Measurements from ENCODE around the gene CEL. TPM values are rescaled to one million over a fixed set of nuclear protein-coding genes. Genes with fewer than 3 reads are reported as not detected.

The CEL gene
- total and polyA plus RNA-seq, 3 donors from 2014 or later: 2.1 to 2.6 (median 2.4) TPM

DNA sequence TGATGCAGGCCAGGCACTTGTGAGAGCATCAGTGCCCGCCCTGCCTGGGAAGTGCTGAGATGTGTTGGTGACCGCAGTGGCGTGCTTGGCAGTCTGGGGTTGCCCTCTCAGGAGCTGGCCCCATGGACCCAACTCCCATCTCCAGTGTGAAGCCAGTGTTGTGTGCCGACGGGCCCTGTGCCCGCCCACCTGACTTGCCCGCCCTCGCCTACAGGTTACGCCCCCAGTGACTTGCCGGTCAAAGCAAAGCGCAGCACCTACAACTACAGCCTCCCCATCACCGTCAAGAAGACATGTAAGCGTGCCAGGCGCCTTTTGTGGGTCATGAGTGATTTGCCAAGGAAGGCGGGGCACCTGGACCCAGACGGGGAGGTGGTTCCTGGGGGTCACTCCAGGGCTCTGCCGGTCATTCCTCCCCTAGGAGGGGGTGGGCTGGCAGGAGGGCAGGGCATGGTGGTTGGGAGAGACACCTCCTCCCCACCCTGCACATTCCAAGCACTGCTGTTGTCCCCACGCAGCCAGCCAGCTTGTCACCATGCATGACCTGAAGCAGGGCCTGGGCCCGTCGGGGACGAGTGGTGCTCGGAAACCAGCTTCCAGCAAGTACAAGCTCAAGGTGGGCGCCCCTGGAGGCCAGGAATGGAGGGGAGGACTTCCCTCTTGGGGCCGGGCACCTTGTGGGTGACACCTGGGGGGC is 7.4 kb upstream of the CEL start:
- 91 to 97% methylated on average over 13 to 24 of the region's 24 CpGs for WGBS, 2 donors
- no peaks in the 10 kb centered on the region for H3K4me1 ChIP-seq
- no peaks in the 10 kb centered on the region for H3K9me3 ChIP-seq
- H3K27ac ChIP-seq: no peak overlapping the region
- H3K4me3 ChIP-seq: no peak overlapping the region
- no peaks in the 10 kb centered on the region for H3K36me3 ChIP-seq (ENCODE audit: low read depth, missing control alignments)
- H3K27me3 ChIP-seq: no peaks in the 10 kb centered on the region
- no peak for DNase-seq
- TF ChIP-seq POLR2A (IDR thresholded peaks at IDR 0.05): no peak
- TF ChIP-seq, protein P1, sequence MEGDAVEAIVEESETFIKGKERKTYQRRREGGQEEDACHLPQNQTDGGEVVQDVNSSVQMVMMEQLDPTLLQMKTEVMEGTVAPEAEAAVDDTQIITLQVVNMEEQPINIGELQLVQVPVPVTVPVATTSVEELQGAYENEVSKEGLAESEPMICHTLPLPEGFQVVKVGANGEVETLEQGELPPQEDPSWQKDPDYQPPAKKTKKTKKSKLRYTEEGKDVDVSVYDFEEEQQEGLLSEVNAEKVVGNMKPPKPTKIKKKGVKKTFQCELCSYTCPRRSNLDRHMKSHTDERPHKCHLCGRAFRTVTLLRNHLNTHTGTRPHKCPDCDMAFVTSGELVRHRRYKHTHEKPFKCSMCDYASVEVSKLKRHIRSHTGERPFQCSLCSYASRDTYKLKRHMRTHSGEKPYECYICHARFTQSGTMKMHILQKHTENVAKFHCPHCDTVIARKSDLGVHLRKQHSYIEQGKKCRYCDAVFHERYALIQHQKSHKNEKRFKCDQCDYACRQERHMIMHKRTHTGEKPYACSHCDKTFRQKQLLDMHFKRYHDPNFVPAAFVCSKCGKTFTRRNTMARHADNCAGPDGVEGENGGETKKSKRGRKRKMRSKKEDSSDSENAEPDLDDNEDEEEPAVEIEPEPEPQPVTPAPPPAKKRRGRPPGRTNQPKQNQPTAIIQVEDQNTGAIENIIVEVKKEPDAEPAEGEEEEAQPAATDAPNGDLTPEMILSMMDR (IDR thresholded peaks at IDR 0.05): no peak
- intact Hi-C loops (cut with DNase I; ENCODE audit: low total_unique reads): no loop called here

DNA sequence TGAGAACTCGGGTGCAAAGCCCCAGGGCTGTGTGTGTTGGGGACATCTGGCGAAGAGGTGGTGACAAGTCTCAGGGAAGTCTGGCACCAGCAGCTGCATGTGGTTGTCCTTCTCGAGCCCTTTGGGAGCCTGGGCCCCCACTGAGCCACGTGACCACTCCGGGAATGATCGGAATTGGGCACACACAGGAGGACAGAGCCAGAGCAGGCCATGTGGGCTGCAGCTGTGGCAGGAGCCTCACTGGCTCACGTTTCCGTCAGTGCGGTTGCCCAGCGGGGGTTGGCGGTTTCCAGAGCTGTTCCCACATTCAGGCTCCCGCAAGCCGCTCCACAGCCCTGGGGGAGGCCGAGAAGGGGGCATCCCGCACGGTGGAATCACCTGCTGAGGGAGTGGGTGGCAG is 6.8 kb upstream of the CEL start:
- Histone ChIP-seq H3K36me3 (ENCODE audit: low read depth, missing control alignments) (no peaks in the 10 kb centered on the region), H3K9me3 (no peaks in the 10 kb centered on the region), H3K4me1 (no peaks in the 10 kb centered on the region), H3K4me3 (no peak overlapping the region), H3K27me3 (no peaks in the 10 kb centered on the region), H3K27ac (no peak overlapping the region)
- WGBS, 2 donors: 78 to 85% methylated on average over 12 to 16 of the region's 16 CpGs
- DNase-seq: no peak
- TF ChIP-seq POLR2A (IDR thresholded peaks at IDR 0.05): no peak
- TF ChIP-seq, protein P1 (IDR thresholded peaks at IDR 0.05): no peak
- intact Hi-C loops (cut with DNase I; ENCODE audit: low total_unique reads): no loop called here

GRCh38 chr9:133055788-133056420 is 5.9 kb upstream of the CEL start:
- Histone ChIP-seq H3K4me3 (no peak overlapping the region), H3K36me3 (ENCODE audit: low read depth, missing control alignments) (no peaks in the 10 kb centered on the region), H3K27me3 (no peaks in the 10 kb centered on the region), H3K9me3 (no peaks in the 10 kb centered on the region), H3K4me1 (no peaks in the 10 kb centered on the region), H3K27ac (no peak overlapping the region)
- WGBS, 2 donors: 96 to 97% methylated on average over 17 of the region's 17 CpGs
- intact Hi-C loops (cut with DNase I; ENCODE audit: low total_unique reads): no loop called here
- TF ChIP-seq, protein P1 (IDR thresholded peaks at IDR 0.05): no peak
- no peak for TF ChIP-seq POLR2A (IDR thresholded peaks at IDR 0.05)
- no peak for DNase-seq

GRCh38 chr9:133056533-133056932 is 5.2 kb upstream of the CEL start:
- 90 to 93% methylated on average over 12 to 13 of the region's 13 CpGs for WGBS, 2 donors
- Histone ChIP-seq H3K27ac (no peak overlapping the region), H3K27me3 (no peaks in the 10 kb centered on the region), H3K36me3 (ENCODE audit: low read depth, missing control alignments) (no peaks in the 10 kb centered on the region), H3K9me3 (no peaks in the 10 kb centered on the region), H3K4me3 (no peak overlapping the region), H3K4me1 (peaks cover 5% of the 10 kb centered on the region)
- TF ChIP-seq, protein P1 (IDR thresholded peaks at IDR 0.05): no peak
- TF ChIP-seq POLR2A (IDR thresholded peaks at IDR 0.05): no peak
- intact Hi-C loops (cut with DNase I; ENCODE audit: low total_unique reads): no loop called here
- DNase-seq: no peak

Measured in testis (tissue), 3 donors.